Subcutaneous adipose tissue (tissue), 4 donors: ENCODE results near the gene SORBS1. TPM values are rescaled to one million over a fixed set of nuclear protein-coding genes. Genes with fewer than 3 reads are reported as not detected.

ENCODE experiments used
- CTCF ChIP-seq: fragments of 450-650 bp; IDR thresholded peaks from one replicate; pipeline ENCODE4 v1.5.1; 2016; ENCODE audit warnings: low read depth, mild to moderate bottlenecking, control low read depth, antibody characterized with exemption, moderate library complexity
- total RNA-seq, 4 donors: library from RNA; depleted of rRNA; stranded (reverse); fragments of >200 nt; gene quantifications; one replicate each; pipeline ENCODE4 v1.1.0, GENCODE V29; 2016

SORBS1 gene
- total RNA-seq, 4 donors from 2014 or later = 460 to 715 (median 623) TPM

- no peak for TF ChIP-seq CTCF
These were observed 21.4 kb downstream of the SORBS1 start for GRCh38 chr10:95539560-95540284.

- no peak for TF ChIP-seq CTCF
These were observed 22.8 kb downstream of the SORBS1 start for GRCh38 chr10:95538412-95538811.

GRCh38 chr10:95537542-95537927, 23.6 kb downstream of the SORBS1 start:
- TF ChIP-seq CTCF = no peak

GRCh38 chr10:95536894-95537541, 24.2 kb downstream of the SORBS1 start:
- no peak for TF ChIP-seq CTCF

GRCh38 chr10:95536017-95536416, 25.2 kb downstream of the SORBS1 start:
- no peak for TF ChIP-seq CTCF

GRCh38 chr10:95535526-95535925, 25.6 kb downstream of the SORBS1 start:
- TF ChIP-seq CTCF = no peak

GRCh38 chr10:95533590-95533989, 27.6 kb downstream of the SORBS1 start:
- no peak for TF ChIP-seq CTCF
